ENCODE data around the gene RDH11.
A peak's percentile ranks its signal among the peaks of the same experiment; 100 is the strongest.
"Not testable (repeated sequence)": the region's sequence is repeated elsewhere in the genome, so short reads cannot be mapped to it uniquely, and the experiment has no call there.

Gene RDH11, protein sequence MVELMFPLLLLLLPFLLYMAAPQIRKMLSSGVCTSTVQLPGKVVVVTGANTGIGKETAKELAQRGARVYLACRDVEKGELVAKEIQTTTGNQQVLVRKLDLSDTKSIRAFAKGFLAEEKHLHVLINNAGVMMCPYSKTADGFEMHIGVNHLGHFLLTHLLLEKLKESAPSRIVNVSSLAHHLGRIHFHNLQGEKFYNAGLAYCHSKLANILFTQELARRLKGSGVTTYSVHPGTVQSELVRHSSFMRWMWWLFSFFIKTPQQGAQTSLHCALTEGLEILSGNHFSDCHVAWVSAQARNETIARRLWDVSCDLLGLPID

DNA sequence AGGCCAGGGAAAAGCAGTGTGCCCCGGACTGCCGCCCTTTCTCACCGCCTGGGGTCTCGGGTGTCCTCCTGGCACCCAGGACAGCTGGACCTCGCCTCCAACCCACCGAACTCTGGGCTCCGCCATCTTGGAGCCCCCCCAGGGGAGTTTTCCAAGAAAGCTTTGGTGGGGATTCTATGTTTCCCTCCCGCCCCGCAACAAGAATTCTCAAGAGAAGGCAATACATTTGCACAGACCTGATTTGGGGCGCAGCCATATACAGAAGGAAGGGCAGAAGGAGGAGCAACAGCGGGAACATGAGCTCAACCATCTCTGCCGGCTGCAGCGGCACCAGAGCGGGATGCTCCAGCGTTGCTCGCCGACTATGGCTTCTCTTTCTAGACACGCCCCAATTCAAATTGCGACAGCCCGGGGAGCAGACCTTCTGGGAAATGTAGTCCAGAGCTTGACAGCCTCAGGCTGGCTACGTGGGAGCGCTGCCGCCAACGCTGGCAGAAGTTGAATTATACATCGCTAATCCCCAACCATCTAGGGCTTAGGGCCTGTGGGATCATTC lies at the start of gene RDH11:
Gene RDH11, minus strand, starts transcription at position 371 of the 556 bp plus-strand sequence. Its CDS starts 61 bp downstream, at position 310.
- peak; percentile 70 to 71 for DNase-seq

DNA sequence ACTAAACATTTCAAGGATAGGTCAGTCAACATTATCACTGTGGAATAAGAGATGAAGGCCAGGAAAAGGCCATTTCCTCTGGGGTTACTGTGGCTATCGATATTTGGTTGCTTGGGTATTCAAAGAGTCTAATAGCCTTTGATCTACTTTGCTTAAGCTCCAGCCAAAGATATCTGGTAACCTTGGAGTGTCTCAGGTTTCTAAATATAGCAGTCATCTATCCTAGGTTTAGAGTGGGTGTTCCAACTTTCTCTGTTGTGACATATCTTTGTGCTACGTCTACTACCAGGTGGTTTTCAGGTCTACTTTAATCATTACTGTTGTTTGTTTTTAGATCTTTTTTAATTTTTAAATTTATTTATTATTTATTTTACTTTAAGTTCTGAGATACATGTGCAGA lies 48.5 kb upstream of the RDH11 start:
- DNase-seq, result no peak

DNA sequence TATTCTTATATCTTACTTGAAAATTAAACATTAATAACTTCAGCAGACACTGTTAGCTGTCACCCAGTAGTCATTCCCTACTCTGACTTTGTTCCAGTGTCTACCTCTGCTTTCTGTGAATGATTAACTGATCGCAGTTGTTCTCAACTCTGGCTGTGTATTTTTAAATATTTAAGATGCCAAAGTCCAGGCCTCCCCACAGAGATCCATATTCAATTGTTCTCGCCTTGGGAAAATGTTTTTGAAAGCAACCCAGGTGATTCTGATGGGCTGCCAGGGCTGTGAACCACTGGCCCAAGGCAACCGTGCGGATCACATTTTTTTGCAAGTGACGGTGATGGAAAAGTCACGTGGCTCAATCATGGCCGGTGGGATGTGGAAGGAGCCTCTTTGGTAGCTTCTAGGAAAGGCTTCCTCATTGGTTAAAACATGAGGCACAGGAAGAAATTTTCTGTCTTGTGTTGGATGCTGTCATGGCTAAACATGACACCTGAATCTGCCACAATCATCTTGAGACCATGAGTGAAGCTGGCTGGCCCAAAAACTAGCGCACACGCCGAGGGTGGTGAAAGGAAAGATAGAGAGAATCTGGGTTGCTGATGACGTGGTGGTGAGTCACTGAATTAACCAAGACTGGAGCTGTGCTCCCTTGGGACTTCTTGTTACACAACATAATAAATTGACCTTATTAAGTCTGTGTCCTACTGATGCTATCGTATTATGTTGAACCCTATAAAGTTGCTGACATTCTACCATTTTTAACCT lies 43.4 kb upstream of the RDH11 start:
- DNase-seq, result no peak

DNA sequence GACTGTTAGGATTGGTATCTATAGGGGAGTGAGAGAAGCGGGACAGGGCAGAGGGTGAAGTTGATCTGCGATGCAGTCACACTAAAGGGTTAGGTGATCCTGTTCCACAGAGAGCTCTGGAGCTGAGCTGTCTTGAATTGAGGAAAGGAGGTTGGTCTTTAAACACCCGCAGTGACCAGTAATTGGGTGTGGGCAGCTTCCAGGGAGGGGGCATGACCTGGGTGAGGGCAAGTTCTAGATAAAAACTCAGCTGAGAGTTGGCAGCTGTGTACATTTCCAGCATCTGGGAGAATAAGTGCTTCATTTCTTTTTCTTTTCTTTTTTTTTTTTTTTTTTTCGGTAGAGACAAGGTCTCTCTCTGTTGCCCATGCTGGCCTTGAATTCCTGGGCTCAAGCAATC lies 41.2 kb upstream of the RDH11 start:
- DNase-seq, result no peak

DNA sequence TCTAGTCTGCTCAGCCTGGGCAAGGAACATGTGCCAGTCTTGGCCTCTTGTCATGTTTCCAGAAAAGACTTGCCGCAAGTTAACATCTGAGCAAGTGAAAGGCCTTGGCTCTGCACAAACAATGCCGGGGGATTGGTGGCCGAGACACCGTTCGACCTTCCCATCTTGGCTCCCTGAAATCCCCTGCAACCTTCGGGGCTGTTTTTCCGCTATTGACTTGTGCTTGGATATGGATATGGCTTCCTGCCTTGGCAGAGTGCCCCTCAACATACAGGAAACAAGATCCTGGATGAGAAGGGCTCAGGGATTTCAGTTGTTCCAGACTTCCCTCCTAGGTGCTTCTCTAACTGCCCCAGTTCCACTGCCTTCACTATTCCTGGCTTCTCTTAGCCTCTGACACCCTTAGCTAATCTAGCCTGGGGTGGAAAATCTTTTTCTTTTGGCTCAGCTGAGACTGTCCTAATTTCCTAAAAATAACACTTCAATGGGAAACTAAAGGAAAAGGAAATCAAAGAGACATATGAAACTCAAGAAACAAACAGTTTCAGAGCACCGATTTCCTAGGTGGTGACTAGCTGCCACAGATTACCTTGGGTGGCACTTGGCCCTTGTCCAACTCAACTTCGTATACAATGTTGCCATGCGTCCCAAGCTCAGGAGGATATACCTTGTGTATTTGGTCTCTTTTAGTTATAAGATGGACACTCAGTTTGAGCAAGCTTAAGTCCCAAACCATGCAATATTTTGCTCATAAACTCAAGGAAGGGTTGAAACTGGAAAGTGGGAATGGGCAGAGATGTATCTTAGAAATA lies 40.0 kb upstream of the RDH11 start:
- no peak for DNase-seq

DNA sequence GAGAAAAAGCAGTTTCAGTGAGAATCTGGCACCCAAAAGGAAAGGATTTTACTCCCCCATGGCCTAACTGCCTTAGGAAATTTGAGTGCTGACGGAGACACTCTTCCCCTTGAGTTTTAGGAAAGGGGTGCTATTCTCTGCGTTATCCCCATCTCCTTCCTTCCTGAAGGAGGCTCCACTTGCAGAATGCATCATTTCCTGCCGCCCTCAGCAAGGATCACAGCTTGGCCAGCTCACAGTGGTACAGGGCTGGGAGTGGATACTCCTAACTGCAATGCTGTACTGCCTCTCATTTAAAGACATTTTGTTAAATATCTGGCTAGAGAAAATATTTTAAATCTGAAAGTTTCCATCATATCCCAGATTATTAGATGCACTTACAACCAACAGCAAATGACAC lies 39.1 kb upstream of the RDH11 start:
- no peak for DNase-seq

DNA sequence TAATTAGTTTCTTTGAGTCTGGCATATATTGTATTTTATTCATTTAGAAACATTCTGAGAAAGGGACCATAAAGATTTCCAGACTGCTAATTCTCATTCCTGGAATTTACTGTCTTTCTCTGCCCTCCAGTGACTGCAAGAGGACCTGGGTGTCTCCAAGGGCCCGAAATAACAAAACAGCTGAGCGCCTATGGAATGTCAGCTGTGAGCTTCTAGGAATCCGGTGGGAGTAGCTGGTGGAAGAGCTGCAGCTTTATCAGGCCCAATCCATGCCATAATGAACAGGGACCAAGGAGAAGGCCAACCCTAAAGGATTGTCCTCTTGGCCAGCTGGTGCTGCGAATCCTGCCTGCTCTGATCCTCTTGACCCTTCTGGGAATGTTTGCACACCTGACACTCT lies 38.1 kb upstream of the RDH11 start:
- no peak for DNase-seq

DNA sequence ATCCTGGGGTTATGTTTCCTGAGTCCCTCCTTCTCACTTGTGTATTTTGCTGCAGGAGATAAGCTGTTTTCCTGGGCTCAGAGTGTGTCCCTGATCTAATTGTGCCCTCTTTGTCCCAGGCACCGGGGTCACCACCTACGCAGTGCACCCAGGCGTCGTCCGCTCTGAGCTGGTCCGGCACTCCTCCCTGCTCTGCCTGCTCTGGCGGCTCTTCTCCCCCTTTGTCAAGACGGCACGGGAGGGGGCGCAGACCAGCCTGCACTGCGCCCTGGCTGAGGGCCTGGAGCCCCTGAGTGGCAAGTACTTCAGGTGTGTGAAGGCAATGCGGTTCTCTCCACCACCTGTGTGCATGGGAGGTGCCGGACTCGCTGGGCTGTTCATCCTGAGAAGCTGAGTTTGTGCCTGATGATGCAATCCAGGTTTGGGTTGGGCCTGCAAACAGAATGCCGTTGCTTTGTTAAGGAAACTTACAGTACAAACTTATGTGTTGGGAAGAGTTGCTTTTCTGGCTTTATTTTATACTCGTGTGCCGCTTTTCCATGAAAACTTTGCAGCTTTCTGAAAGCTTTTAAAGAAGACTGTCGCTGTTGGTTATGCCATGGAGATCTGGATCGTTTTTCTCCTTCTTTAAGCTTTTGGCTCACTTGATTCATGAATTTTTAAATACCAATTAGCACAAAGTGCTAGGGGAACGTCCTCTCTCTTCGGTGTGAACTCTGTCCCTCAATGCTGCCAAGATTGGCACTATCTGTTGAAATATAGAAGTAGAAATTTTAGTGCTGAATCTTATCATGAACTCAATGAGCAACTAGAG lies 33.7 kb upstream of the RDH11 start:
- no peak for DNase-seq

DNA sequence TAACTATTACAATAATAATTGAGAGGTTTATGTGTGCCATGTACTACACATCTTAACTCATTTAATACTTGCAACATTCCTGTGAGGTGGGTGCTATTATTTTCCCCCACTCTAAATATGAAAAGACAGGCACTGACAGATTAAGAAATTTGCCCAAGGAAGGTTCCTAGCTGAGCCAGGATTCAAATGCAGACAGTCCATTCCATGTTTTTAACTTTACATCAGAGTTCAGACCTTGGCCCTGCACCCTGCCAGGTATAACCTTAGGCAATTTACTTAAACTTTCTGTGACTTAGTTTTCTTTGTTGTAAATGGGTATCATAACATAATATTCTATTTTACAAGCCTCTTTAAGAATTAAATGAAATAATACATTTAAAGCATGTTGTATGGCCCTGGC lies 32.7 kb upstream of the RDH11 start:
- no peak for DNase-seq

DNA sequence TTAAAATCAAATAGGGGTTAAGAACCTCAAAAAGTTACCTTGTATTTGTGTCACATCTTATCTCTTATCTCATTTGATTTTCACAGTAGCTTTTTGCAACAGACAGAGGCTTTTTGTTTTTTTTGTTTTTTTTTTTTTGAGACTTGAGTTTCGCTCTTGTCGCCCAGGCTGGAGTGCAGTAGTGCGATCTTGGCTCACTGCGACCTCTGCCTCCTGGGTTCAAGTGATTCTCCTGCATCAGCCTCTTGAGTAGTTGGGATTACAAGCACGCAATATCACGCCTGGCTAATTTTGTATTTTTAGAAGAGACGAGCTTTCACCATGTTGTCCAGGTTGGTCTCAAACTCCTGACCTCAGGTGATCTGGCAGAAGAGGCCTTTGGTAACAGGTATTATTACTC lies 31.8 kb upstream of the RDH11 start:
- DNase-seq, result no peak

DNA sequence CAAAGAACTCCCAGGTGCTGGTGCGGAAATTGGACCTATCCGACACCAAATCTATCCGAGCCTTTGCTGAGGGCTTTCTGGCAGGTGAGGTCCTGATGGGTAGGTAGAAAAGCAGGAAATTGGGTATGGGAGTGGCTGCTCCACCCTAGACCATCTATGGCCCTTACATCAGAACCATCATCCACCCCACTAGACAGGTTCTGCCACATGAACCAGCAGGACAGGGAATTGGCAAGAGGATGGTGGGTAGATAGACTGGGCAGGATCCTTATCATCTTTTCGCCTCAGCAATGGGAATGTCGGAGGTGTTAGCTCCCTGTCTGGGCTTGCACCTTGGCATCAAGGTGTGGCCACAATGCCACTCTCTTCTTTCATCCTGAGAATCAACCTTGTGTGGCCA lies 29.6 kb upstream of the RDH11 start:
- no peak for DNase-seq

DNA sequence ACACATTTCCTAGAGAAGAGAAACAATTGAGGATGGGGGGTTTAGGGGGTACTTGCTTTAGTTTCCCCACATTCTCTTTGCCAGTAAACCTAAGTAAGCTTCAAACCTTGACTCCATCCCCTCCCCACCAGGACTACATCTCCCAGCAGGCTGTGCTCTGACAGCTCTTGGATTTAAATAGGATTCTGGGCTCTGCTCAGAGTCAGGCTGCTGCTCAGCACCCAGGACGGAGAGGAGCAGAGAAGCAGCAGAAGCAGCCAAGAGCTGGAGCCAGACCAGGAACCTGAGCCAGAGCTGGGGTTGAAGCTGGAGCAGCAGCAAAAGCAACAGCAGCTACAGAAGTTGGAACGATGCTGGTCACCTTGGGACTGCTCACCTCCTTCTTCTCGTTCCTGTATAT lies 26.7 kb upstream of the RDH11 start:
- DNase-seq, result no peak

DNA sequence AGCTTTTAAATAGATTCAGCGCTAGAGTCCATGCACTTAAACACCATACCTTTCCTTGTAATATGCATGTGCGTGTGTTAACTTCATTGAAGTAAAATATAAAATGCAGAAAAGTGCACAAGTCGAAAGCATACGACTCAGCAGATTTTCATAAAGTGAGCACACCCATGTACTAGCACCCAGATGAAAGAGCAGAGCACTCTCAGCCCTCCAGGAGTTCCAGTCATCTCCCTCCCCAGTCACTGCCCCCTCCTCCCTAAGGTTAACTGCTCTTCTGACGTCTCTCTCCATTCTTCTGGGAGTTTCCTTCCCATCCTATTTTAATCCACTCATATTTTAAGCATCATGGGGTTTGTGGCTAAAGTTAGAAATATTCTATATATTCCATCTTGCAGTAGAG lies 26.3 kb upstream of the RDH11 start:
- DNase-seq, result no peak

DNA sequence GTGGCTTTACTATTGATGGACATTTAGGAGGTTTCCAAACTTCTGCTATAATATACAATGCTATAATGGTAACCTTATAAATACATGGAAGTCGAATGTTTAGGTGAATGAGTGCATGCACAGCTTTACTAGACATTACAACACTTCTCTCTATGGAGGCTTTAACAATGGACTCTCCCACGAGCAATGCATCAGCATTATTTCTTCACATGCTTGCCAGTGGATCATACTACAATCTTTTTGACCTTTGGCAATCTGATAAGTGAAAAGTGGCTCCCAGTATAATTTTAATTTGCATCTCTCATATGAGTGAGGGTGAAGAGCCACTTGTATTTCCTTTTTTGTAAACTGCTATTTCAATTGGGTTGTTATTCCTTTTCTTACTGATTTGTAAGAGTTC lies 24.3 kb upstream of the RDH11 start:
- no peak for DNase-seq

DNA sequence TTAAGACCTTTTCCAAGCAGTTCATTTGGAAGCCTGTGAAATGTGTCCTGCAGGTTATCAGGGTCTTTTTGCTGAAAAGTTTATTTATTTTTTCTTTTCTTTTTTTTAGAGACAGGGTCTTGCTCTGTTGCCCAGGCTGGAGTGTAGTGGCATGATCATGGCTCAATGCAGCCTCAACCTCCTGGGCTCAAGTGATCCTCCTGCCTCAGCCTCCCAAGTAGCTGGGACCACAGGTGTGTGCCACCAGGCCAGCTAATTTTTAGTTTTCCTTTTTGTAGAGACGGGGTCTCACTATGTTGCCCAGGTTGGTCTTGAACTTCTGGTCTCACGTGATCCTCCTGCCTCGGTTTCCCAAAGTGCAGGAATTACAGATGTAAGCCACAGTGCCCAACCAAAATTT lies 23.8 kb upstream of the RDH11 start:
- not testable (repeated sequence) for DNase-seq

DNA sequence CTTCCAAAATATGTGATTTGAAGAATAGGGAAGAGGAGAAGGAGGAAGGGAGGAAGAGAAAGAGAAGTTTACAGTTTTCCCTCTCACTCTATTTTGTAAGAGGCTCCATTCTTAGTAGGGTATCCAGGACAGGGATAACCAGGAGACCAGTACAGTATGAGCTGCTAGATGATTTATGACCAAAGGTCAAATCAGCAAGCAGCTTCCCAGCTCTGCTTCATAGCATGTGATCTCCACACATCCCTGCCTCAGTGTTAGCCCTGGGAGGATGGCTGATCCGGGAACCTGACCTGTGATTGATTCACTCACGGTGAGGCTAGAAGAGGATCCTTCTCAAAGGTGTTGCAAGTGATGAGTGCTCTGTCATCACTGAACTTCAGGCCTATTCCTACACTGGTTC lies 22.7 kb upstream of the RDH11 start:
- DNase-seq, result no peak

DNA sequence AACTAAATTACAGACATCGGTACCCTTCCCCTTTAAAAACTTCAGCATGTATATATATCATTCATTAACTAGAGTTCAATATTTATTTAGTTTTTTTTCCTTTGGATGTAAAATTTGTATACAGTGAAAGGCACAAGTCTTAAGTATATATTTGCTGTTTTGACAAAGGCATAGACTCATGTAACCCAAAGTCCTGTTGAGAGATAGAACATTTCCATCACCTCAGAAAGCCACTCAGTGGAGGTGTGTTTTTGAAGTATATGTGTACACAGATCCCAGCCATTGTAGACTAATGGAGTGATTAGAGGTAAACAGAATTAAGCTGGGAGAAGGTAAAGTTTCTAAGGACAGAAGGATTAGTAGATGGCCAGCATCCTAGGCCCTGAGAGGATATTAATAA lies 21.5 kb upstream of the RDH11 start:
- no peak for DNase-seq

DNA sequence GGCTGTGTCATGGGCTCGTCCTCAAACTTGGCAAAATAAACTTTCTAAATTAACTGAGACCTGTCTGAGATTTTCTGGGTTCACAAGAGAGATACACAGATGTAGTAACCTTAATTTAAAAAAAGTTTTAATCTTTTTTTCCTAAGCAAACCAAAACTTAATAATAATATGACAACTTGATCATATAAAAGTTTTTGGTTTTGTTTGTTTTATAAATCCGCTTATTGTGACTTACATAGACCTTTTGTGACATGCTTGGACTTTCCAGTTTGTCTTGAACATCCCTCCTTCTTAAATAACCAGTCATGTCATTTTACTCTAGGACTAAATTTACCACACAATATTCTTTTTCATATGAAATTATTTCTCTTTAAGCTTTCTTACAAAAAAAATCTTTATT lies 14.6 kb upstream of the RDH11 start:
- no peak for DNase-seq

DNA sequence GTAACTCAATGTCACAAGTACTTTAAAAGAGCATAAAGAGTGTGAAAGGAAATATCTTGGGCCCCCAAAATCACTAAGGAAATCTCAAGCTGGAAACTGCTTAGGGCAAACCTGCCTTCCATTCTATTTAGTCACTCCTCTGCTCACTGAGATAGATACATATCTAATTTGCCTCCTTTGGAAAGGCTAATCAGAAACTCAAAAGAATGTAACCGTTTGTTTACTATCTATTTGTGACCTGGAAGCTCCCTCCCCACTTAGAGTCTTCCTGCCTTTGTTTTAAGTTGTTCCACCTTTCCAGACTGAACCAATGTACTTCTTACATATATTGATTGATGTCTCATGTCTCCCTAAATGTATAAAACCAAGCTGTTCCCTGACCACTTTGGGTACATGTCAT lies 14.2 kb upstream of the RDH11 start:
- DNase-seq, result not testable (repeated sequence)

DNA sequence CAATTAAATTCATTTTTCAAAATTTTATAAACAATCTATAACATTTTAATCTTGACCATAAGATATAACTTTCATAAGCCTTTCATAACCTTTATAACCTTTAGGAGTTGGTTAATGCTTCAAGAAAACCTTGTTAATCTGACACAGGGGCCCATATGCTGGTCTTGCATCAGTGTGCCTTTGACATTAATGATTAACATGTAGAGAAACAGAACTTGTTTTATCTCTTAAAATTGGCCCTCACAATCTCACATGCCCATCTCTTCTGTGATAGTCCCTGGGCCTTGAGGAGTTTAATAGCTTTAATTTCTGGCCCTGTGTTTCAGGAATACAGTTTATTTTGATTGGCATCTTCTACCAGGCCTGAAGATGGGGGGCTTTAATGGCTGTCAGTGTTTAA lies 13.8 kb upstream of the RDH11 start:
- DNase-seq, result not testable (repeated sequence)

DNA sequence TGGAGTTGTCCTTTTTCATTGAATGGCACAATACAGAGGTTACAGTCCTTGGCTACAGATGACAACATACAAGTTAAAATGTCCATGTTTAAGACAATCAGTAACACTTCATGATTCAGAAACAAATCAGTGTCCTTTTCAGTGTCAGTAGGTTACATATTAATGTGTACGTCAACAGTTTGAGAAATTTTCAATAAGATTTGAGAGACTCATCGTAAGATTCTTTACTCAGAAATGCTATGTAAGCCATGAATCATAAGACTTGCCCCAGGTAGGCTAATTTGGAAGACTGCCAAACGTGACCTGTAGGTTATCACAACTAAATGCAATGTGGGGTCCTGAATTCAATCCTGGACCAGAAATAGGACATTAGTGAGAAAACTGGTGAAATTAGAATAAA lies 9.6 kb upstream of the RDH11 start:
- DNase-seq, result no peak

DNA sequence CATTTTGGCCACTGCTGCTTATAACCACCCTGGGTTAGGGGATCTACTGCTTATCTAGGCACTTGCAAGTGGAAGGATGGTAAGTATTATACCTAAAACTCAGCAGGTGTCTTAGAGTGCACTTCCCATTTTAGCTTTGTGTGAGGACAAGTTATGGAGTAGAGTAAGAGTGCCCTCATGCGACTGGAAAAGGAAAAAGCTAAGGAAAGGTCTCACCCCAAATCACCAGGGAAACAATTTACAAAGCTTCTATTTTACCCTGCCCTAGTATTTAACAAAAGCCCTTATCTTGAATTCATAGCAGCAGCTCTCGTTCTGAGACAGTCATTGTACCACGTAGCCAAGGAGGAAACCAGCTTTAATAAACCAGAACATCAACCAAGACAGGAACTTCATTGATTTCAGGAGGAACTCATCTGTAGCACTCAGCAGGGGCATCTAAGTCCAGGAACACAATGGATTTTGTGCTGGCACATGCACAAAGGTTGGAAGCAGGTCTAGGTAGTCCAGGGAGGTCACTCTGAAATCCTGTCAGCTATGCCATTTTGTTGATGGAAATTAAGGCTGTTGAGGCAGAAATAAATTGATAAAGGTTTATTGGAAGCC lies 9.0 kb upstream of the RDH11 start:
- DNase-seq, result peak in 1 of 2 donors; percentile 19

Measured in stimulated activated CD4-positive, alpha-beta T cell treated with anti-CD3 and anti-CD28 coated beads, Interleukin-2, amount 100 ng/mL, for 48 hours (primary cell).